NCI-H2029 treated with DMSO at 0.1 percent for 48 hours (cell line): ENCODE measurements around the gene AFTPH.

Experiments used
- DNase-seq: peaks from one replicate; lab custom pipeline; 2025; lab: John Stamatoyannopoulos, UW

AFTPH gene

GRCh38 chr2:64523666-64524603 lies at the start of gene AFTPH:
Gene AFTPH (plus strand): TSS chr2:64524328. CDS start chr2:64551475, 27,147 bp downstream.
- peak; percentile 76 for DNase-seq

GRCh38 chr2:64474636-64475035 lies 49.5 kb upstream of the AFTPH start:
- DNase-seq, result no peak

- no peak for DNase-seq
Measured at GRCh38 chr2:64477037-64477436, 47.1 kb upstream of the AFTPH start.

- no peak for DNase-seq
Measured at GRCh38 chr2:64477979-64478378, 46.1 kb upstream of the AFTPH start.

GRCh38 chr2:64478502-64479230 lies 45.5 kb upstream of the AFTPH start:
- no peak for DNase-seq

GRCh38 chr2:64479259-64480117 lies 44.6 kb upstream of the AFTPH start:
- DNase-seq, result peak; percentile 76

- no peak for DNase-seq
Measured at GRCh38 chr2:64481665-64482064, 42.5 kb upstream of the AFTPH start.

GRCh38 chr2:64482243-64482642 lies 41.9 kb upstream of the AFTPH start:
- DNase-seq, result no peak

GRCh38 chr2:64482765-64483504 lies 41.2 kb upstream of the AFTPH start:
- no peak for DNase-seq

- no peak for DNase-seq
Measured at GRCh38 chr2:64485331-64485730, 38.8 kb upstream of the AFTPH start.

GRCh38 chr2:64485961-64486360 lies 38.2 kb upstream of the AFTPH start:
- peak; percentile 68 for DNase-seq

GRCh38 chr2:64487256-64488049 lies 36.7 kb upstream of the AFTPH start:
- DNase-seq, result no peak

GRCh38 chr2:64488050-64488974 lies 35.8 kb upstream of the AFTPH start:
- DNase-seq, result peak; percentile 29

- no peak for DNase-seq
Measured at GRCh38 chr2:64489081-64489751, 34.9 kb upstream of the AFTPH start.

GRCh38 chr2:64491426-64491825 lies 32.7 kb upstream of the AFTPH start:
- no peak for DNase-seq

GRCh38 chr2:64492272-64492671 lies 31.9 kb upstream of the AFTPH start:
- DNase-seq, result no peak

GRCh38 chr2:64492821-64493220 lies 31.3 kb upstream of the AFTPH start:
- no peak for DNase-seq

- DNase-seq, result no peak
Measured at GRCh38 chr2:64493788-64494187, 30.3 kb upstream of the AFTPH start.

GRCh38 chr2:64498438-64498837 lies 25.7 kb upstream of the AFTPH start:
- no peak for DNase-seq
